ENCODE data around the gene CTNNA1. TPM values are rescaled to one million over a fixed set of nuclear protein-coding genes. Genes with fewer than 3 reads are reported as not detected.

CTNNA1 gene
- total and polyA plus RNA-seq, 2 donors (not counting 3 experiments of a cell fraction or from before 2014, with no cell fraction given), result 156 to 394 TPM

DNA sequence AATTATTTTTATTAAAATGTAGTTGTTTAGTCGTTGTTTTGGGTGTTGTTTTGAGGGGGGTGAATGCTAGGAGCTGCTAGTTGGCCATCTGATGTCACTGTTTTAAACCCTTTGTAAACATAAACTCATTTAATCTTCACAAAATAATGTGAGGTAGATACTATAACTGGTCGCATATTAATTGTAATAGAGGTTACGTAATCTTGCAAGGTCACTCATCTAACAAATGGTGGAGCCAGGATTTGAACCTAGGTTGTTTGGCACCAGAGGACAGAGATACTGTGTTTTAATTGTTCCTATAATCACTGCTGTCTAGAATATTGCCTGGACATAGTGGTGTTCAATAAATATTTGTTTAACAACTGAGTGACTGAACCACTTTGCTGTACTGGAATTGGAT is 67.5 kb downstream of the CTNNA1 start:
- H3K9me3 ChIP-seq (replicated peaks; ENCODE audit: control insufficient read depth, insufficient read depth, low read length), result no peaks in the 10 kb centered on the region
- H3K4me1 ChIP-seq (ENCODE audit: control insufficient read depth, extremely low read depth, insufficient read depth, low read length), result peaks cover 17% of the 10 kb centered on the region
- CTCF ChIA-PET, result no interaction called here
- H4K20me1 ChIP-seq (replicated peaks; ENCODE audit: control insufficient read depth, extremely low read depth, insufficient read depth, low read length), result peaks cover 19% of the 10 kb centered on the region
- no peak overlapping the region for H3K27ac ChIP-seq (ENCODE audit: insufficient read depth, low read depth, low read length)
- no peak overlapping the region for H3K4me3 ChIP-seq (replicated peaks in 1 of 3; ENCODE audit: insufficient read depth in 1 of 3, low read depth in 1 of 3, low read length in 3 of 3)
- no peak overlapping the region for H3K9ac ChIP-seq (replicated peaks; ENCODE audit: extremely low read depth, insufficient read depth, low read length)
- no peak for FAIRE-seq
- TF ChIP-seq GATA2 (IDR thresholded peaks at IDR 0.05; ENCODE audit: insufficient read depth, insufficient read length, low read depth, low read length) (no peak), POLR2A (IDR thresholded peaks at IDR 0.05; ENCODE audit: low read depth, low read length) (no peak), POLR2AphosphoS5 (IDR thresholded peaks at IDR 0.05; ENCODE audit: insufficient read depth, low read depth, low read length) (no peak), FOS (IDR thresholded peaks at IDR 0.05; ENCODE audit: borderline replicate concordance, insufficient read depth, low read length) (no peak), EZH2 (IDR thresholded peaks at IDR 0.05; ENCODE audit: borderline replicate concordance, low read depth, low read length, severe bottlenecking) (no peak), JUN (IDR thresholded peaks at IDR 0.05; ENCODE audit: borderline replicate concordance, insufficient read depth, insufficient read length, low read depth) (no peak), MYC (IDR thresholded peaks at IDR 0.05; ENCODE audit: low read depth, low read length) (no peak)
- TF ChIP-seq, protein P1, sequence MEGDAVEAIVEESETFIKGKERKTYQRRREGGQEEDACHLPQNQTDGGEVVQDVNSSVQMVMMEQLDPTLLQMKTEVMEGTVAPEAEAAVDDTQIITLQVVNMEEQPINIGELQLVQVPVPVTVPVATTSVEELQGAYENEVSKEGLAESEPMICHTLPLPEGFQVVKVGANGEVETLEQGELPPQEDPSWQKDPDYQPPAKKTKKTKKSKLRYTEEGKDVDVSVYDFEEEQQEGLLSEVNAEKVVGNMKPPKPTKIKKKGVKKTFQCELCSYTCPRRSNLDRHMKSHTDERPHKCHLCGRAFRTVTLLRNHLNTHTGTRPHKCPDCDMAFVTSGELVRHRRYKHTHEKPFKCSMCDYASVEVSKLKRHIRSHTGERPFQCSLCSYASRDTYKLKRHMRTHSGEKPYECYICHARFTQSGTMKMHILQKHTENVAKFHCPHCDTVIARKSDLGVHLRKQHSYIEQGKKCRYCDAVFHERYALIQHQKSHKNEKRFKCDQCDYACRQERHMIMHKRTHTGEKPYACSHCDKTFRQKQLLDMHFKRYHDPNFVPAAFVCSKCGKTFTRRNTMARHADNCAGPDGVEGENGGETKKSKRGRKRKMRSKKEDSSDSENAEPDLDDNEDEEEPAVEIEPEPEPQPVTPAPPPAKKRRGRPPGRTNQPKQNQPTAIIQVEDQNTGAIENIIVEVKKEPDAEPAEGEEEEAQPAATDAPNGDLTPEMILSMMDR (IDR thresholded peaks at IDR 0.05; ENCODE audit: extremely low read depth in 1 of 2, insufficient read depth in 1 of 2, low read depth in 1 of 2, low read length in 2 of 2), result no peak
- H3K79me2 ChIP-seq (ENCODE audit: control insufficient read depth, insufficient read depth, low read length), result peaks cover 79% of the 10 kb centered on the region
- peaks cover 2% of the 10 kb centered on the region for H3K9me1 ChIP-seq (replicated peaks; ENCODE audit: control insufficient read depth, extremely low read depth, insufficient read depth, low read length)
- no TSS peak for BruUV-seq (replicated peaks)
- H2AFZ ChIP-seq (ENCODE audit: low read depth, low read length), result no peak overlapping the region
- H3K27me3 ChIP-seq (ENCODE audit: control insufficient read depth in 2 of 2, insufficient read depth in 2 of 2, low read length in 2 of 2), result no peaks in the 10 kb centered on the region
- no peak for DNase-seq (ENCODE audit: low read depth, low spot score)
- intact Hi-C loops (cut with micrococcal nuclease), result no loop called here
- peaks cover 2 to 10% of the 10 kb centered on the region in 2 experiments for H3K36me3 ChIP-seq (ENCODE audit: control insufficient read depth in 2 of 2, extremely low read depth in 1 of 2, insufficient read depth in 2 of 2, low read length in 2 of 2)
- POLR2A ChIA-PET, result no interaction called here
- dilution Hi-C loops (cut with MboI; ENCODE audit: extremely low pct_ligation_motif_present, low sequenced_read_pairs), result no loop called here
- no peak overlapping the region for H3K4me2 ChIP-seq (ENCODE audit: insufficient read depth, low read length)

Measured in endothelial cell of umbilical vein (primary cell).